Measurements from ENCODE around the gene ZSCAN10. TPM values are rescaled to one million over a fixed set of nuclear protein-coding genes. Genes with fewer than 3 reads are reported as not detected.

The ZSCAN10 gene
- total RNA-seq, 1 experiment from 2014 or later: not detected

- no peaks in the 10 kb centered on the region for H3K9me2 ChIP-seq (replicated peaks; ENCODE audit: low read length)
- no peak for TF ChIP-seq EZH2phosphoT487 (IDR thresholded peaks at IDR 0.05; ENCODE audit: borderline replicate concordance, low read length)
- peak; percentile 33; the same call in 1 of the 2 replicates for TF ChIP-seq CTCF (conservative IDR thresholded peaks at IDR 0.05; ENCODE audit: low read depth, low read length)
- H3K79me2 ChIP-seq (ENCODE audit: low read length): no peaks in the 10 kb centered on the region
- no peak overlapping the region for H3K9ac ChIP-seq (ENCODE audit: low read length)
- POLR2A ChIA-PET (ENCODE audit: unreplicated experiment): no interaction called here
- no peak overlapping the region for H2AFZ ChIP-seq (ENCODE audit: low read length)
- no peaks in the 10 kb centered on the region for H3K9me3 ChIP-seq (ENCODE audit: low read length)
- no peaks in the 10 kb centered on the region for H3K27me3 ChIP-seq (ENCODE audit: low read length)
- CTCF ChIA-PET: no interaction called here
- DNase-seq (peak; percentile 18), ATAC-seq (0 out of 2 replicates have a peak, but pooled peaks have one; percentile 30)
- intact Hi-C loops (cut with micrococcal nuclease): no loop called here
- no TSS peak for BruUV-seq (replicated peaks)
- no peak overlapping the region for H3K4me2 ChIP-seq (ENCODE audit: low read length)
- no peak overlapping the region for H3K27ac ChIP-seq (ENCODE audit: low read length)
- no peaks in the 10 kb centered on the region for H3K36me3 ChIP-seq (ENCODE audit: low read depth, low read length)
- H3K4me3 ChIP-seq (ENCODE audit: low read length): no peak overlapping the region
- H3F3A ChIP-seq (ENCODE audit: low read length, unreplicated experiment): no peaks in the 10 kb centered on the region
- no peaks in the 10 kb centered on the region for H4K20me1 ChIP-seq (ENCODE audit: low read length)
- H3K4me1 ChIP-seq (ENCODE audit: insufficient read depth, low read length): 0 out of 2 replicates have a peak, but pooled peaks cover 4% of the 10 kb centered on the region
These were observed 3.2 kb downstream of the ZSCAN10 start for GRCh38 chr16:3095869-3096268.

GRCh38 chr16:3094289-3095027 lies 4.6 kb downstream of the ZSCAN10 start:
- H2AFZ ChIP-seq (ENCODE audit: low read length): no peak overlapping the region
- H3K79me2 ChIP-seq (ENCODE audit: low read length): no peaks in the 10 kb centered on the region
- intact Hi-C loops (cut with micrococcal nuclease): no loop called here
- no peaks in the 10 kb centered on the region for H3K9me3 ChIP-seq (ENCODE audit: low read length)
- DNase-seq (peak; percentile 54), ATAC-seq (peak; percentile 35; the same call in 1 of the 2 replicates)
- H3K4me1 ChIP-seq (ENCODE audit: insufficient read depth, low read length): no peaks in the 10 kb centered on the region
- ChIA-PET CTCF (no interaction called here), POLR2A (ENCODE audit: unreplicated experiment) (no interaction called here)
- no peaks in the 10 kb centered on the region for H3K36me3 ChIP-seq (ENCODE audit: low read depth, low read length)
- no peak for TF ChIP-seq EZH2phosphoT487 (IDR thresholded peaks at IDR 0.05; ENCODE audit: borderline replicate concordance, low read length)
- peak; percentile 66 for TF ChIP-seq CTCF (conservative IDR thresholded peaks at IDR 0.05; ENCODE audit: low read depth, low read length)
- no peak overlapping the region for H3K4me3 ChIP-seq (ENCODE audit: low read length)
- H3K27ac ChIP-seq (ENCODE audit: low read length): no peak overlapping the region
- H3F3A ChIP-seq (ENCODE audit: low read length, unreplicated experiment): no peaks in the 10 kb centered on the region
- H4K20me1 ChIP-seq (ENCODE audit: low read length): no peaks in the 10 kb centered on the region
- no TSS peak for BruUV-seq (replicated peaks)
- H3K9ac ChIP-seq (ENCODE audit: low read length): no peak overlapping the region
- H3K4me2 ChIP-seq (ENCODE audit: low read length): no peak overlapping the region
- no peaks in the 10 kb centered on the region for H3K27me3 ChIP-seq (ENCODE audit: low read length)
- no peaks in the 10 kb centered on the region for H3K9me2 ChIP-seq (replicated peaks; ENCODE audit: low read length)

GRCh38 chr16:3092501-3092941 lies 6.6 kb downstream of the ZSCAN10 start:
- ATAC-seq: no peak
- TF ChIP-seq CTCF (conservative IDR thresholded peaks at IDR 0.05; ENCODE audit: low read depth, low read length) (no peak), EZH2 (IDR thresholded peaks at IDR 0.05; ENCODE audit: low read length, unreplicated experiment) (no peak), EZH2phosphoT487 (IDR thresholded peaks at IDR 0.05; ENCODE audit: borderline replicate concordance, low read length) (no peak)
- H3K27me3 ChIP-seq (ENCODE audit: low read length): no peaks in the 10 kb centered on the region
- H3K9ac ChIP-seq (ENCODE audit: low read length): no peak overlapping the region
- no peak overlapping the region for H3K27ac ChIP-seq (ENCODE audit: low read length)
- no peak for DNase-seq
- H3K79me2 ChIP-seq (ENCODE audit: low read length): no peaks in the 10 kb centered on the region
- H3K4me1 ChIP-seq (ENCODE audit: insufficient read depth, low read length): no peaks in the 10 kb centered on the region
- BruUV-seq (replicated peaks): no TSS peak
- no peak overlapping the region for H2AFZ ChIP-seq (ENCODE audit: low read length)
- intact Hi-C loops (cut with micrococcal nuclease): no loop called here
- no peaks in the 10 kb centered on the region for H3K36me3 ChIP-seq (ENCODE audit: low read depth, low read length)
- H4K20me1 ChIP-seq (ENCODE audit: low read length): no peaks in the 10 kb centered on the region
- no peaks in the 10 kb centered on the region for H3K9me2 ChIP-seq (replicated peaks; ENCODE audit: low read length)
- ChIA-PET CTCF (no interaction called here), POLR2A (ENCODE audit: unreplicated experiment) (no interaction called here)
- no peak overlapping the region for H3K4me2 ChIP-seq (ENCODE audit: low read length)
- no peak overlapping the region for H3K4me3 ChIP-seq (ENCODE audit: low read length)
- no peaks in the 10 kb centered on the region for H3F3A ChIP-seq (ENCODE audit: low read length, unreplicated experiment)
- no peaks in the 10 kb centered on the region for H3K9me3 ChIP-seq (ENCODE audit: low read length)

Data from PC-3 (cell line).